BE2C (cell line): ENCODE results near the gene GABBR1.

Experiments
- DNase-seq: peaks from one replicate; pipeline ENCODE4 v3.0.0-alpha.2; 2020
- H3K27me3 ChIP-seq: fragments of 250-450 bp; sonication (Bioruptor Pico); 2 replicates; pipeline ENCODE4 v1.5.1; 2020; ENCODE audit warnings: mild to moderate bottlenecking
- H3K36me3 ChIP-seq: fragments of 250-450 bp; sonication (Bioruptor Pico); 2 replicates; pipeline ENCODE4 v1.5.1; 2020; ENCODE audit warnings: mild to moderate bottlenecking
- H3K4me1 ChIP-seq: fragments of 250-450 bp; sonication (Bioruptor Pico); 2 replicates; pipeline ENCODE4 v1.5.1; 2020
- H3K4me3 ChIP-seq: 2 replicates; pipeline ENCODE4 v1.5.1; 2011; ENCODE audit warnings: low read depth, low read length
- H3K9me3 ChIP-seq: fragments of 250-450 bp; sonication (Bioruptor Pico); 2 replicates; pipeline ENCODE4 v1.5.1; 2020
- TF ChIP-seq, protein P1 (sequence below): IDR thresholded peaks from 2 replicates; pipeline ENCODE4 v1.5.1; 2012; ENCODE audit warnings: mild to moderate bottlenecking, low read depth, low read length

GABBR1 gene

DNA sequence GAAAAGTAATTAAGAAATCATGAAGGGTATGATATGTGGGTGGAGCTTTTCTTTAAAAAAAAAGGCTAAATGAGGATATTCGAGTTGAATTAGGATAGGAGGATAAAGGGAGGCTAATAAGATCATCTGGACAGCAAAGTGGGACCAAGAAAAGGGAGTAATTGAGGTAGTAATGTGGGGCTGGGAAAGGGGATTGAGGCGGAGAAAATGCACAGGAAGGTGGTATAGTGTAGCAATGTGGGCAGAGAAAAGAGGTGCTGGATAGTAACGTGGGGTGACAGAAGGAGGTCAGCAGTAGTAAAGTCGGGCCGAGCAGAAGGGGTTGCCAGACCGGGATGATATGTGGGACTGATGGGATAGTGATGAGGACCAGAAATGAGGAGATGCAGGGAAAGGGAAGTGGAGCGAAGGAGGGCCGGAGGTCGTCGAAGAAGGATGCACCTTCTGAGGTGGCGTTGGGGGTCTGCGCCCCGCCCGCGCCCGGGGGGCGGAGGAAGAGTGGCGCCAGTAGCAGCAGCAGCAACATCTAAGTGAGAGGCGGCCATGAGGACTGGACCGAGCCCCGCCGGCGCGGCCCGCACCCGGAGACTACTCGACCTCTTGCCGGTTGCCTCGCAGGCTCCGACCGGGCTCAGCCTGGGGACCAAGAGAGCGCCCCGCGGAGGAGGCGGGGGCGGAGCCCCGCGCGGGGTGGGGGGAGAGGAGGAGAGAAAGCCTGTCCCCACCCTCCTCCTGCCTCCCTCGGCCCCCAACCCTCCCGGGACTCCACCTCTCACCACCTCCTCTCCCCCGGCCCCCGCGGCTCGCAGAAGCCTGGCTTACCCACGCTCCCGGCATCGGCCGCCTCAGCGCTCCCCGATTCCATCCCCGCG, 887 bp downstream of the GABBR1 start:
- Histone ChIP-seq H3K4me3 (peak overlapping the region; percentile 70), H3K36me3 (no peaks in the 10 kb centered on the region), H3K9me3 (no peaks in the 10 kb centered on the region), H3K4me1 (peaks cover 3% of the 10 kb centered on the region; the same call in 1 of the 2 replicates), H3K27me3 (no peaks in the 10 kb centered on the region; the same call in 1 of the 2 replicates)
- peak; percentile 71 for DNase-seq
- TF ChIP-seq, protein P1, sequence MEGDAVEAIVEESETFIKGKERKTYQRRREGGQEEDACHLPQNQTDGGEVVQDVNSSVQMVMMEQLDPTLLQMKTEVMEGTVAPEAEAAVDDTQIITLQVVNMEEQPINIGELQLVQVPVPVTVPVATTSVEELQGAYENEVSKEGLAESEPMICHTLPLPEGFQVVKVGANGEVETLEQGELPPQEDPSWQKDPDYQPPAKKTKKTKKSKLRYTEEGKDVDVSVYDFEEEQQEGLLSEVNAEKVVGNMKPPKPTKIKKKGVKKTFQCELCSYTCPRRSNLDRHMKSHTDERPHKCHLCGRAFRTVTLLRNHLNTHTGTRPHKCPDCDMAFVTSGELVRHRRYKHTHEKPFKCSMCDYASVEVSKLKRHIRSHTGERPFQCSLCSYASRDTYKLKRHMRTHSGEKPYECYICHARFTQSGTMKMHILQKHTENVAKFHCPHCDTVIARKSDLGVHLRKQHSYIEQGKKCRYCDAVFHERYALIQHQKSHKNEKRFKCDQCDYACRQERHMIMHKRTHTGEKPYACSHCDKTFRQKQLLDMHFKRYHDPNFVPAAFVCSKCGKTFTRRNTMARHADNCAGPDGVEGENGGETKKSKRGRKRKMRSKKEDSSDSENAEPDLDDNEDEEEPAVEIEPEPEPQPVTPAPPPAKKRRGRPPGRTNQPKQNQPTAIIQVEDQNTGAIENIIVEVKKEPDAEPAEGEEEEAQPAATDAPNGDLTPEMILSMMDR, result no peak

DNA sequence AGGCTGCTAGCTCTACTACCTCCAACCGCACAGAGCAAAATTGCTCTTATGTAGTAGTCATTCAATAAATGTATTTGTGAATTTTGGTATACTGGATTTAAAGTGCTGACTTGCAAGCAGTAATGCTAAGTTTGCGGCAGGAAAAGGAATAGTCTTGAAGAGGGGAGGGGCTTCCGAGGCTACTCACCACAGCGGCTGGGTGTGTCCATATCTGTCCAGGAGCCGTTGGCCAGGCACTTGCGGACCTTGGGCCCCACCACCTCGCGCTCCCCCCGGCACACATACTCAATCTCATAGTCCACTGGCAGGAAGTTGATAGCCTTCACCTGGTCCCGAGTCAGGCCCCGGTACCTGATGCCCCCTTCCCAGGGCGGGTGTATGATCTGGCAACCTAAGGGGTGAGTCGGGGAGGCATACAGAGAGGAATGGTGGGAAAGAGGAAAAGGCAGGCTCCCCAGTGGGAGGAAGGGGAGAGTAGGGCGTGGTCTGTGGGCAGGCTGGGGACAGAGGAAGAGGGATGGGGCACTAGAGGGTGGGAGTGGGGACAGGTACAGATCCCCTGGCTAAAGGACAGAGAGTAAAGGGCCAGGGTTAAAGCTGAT, 1.7 kb downstream of the GABBR1 start:
- Histone ChIP-seq H3K27me3 (peaks cover 2% of the 10 kb centered on the region; the same call in 1 of the 2 replicates), H3K4me3 (no peak overlapping the region), H3K4me1 (peaks cover 3% of the 10 kb centered on the region; the same call in 1 of the 2 replicates), H3K9me3 (no peaks in the 10 kb centered on the region), H3K36me3 (no peaks in the 10 kb centered on the region)
- DNase-seq, result no peak
- TF ChIP-seq, protein P1, result no peak

DNA sequence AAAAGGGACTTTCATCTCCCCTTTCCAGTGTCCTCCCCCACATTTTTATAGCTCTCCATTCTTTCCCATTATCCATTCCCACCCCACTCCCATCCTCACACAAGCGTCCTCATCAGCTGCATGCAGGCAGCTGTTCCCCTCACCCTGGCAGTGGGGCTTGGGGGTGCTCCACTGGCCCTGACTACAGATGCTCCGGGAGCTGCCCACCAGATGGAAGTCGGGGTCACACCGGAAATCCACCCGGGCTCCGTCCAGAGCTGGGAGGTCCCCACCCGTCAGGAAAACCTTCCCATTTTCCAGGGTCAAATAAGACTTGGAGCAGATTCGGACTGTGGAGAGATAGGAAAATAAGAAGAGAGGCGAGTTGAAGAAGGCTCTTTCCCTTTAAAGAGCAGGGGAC, 2.7 kb downstream of the GABBR1 start:
- no peak for DNase-seq
- TF ChIP-seq, protein P1, result no peak
- H3K27me3 ChIP-seq, result peaks cover 2% of the 10 kb centered on the region; the same call in 1 of the 2 replicates
- no peaks in the 10 kb centered on the region for H3K9me3 ChIP-seq
- H3K4me3 ChIP-seq, result no peak overlapping the region
- H3K36me3 ChIP-seq, result no peaks in the 10 kb centered on the region
- H3K4me1 ChIP-seq, result peaks cover 3% of the 10 kb centered on the region; the same call in 1 of the 2 replicates

DNA sequence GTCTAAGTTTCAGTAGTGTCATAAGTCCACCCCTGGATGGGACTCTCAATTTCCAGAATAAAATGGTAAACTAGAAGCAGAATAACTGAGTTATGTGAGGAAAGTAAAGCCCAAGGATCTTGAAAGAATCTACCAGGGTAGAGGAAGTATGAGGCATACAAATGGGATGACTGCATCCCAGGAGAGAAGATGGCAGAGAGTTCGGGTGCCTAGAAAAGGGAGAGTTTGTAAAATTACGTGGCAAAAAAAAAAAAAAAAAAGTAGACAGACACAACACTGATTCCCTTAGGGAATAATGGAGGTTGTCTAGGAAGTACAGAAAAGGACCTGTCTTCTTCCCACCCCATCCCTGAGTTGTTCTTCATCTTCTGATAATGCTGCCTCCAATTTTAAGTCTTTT, 3.4 kb downstream of the GABBR1 start:
- Histone ChIP-seq H3K27me3 (peaks cover 2% of the 10 kb centered on the region; the same call in 1 of the 2 replicates), H3K9me3 (no peaks in the 10 kb centered on the region), H3K4me3 (no peak overlapping the region), H3K4me1 (peaks cover 3% of the 10 kb centered on the region; the same call in 1 of the 2 replicates), H3K36me3 (no peaks in the 10 kb centered on the region)
- DNase-seq, result no peak
- TF ChIP-seq, protein P1, result no peak

DNA sequence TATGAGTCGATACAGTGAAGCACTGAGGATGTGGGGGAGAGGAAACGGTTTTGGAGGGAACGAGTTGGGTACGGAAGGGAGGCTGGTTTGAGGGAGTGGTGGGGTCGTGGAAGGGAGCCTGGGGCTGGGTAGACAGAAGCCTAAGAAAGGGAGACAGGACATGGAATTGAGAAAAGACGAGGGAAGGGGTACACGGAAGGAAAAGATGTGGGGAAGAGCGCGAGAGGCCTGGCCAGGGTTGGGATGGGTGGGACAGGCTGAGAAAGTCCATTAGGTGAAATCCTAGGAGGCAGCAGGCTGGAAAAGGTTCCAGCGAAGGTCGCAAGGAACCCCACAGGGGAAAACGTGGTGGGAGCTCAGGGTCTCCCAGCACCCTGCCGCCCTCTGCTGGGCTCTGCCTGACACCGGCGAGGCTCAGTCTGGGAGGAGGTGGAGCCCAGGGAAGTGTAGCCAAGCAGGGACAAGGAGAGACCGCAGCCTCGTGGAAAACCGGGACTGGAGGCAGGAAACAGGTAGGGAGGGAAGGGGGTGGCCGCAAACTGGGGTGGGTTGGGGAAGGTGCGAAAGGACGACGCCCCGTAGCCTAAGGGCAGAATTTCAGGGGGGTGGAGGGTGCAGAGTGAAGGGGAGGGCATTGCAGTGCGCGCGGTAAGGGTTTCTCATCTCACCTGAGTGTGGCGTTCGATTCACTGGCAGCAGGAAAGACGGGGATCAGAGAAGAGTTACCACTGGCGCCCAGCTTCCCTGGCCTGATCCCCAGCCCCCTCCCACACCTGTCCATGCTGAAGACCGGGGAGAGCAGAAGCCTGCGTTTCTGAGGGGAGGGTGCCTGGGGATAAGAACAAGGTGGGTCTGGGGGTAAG, 4.3 kb downstream of the GABBR1 start:
- peaks cover 3% of the 10 kb centered on the region; the same call in 1 of the 2 replicates for H3K4me1 ChIP-seq
- H3K36me3 ChIP-seq, result no peaks in the 10 kb centered on the region
- DNase-seq, result peak; percentile 94

More for the DNA sequence above, 4.3 kb downstream of the GABBR1 start:
- H3K27me3 ChIP-seq, result peaks cover 2% of the 10 kb centered on the region; the same call in 1 of the 2 replicates
- H3K4me3 ChIP-seq, result peak overlapping the region; percentile 73
- no peaks in the 10 kb centered on the region for H3K9me3 ChIP-seq
- TF ChIP-seq, protein P1, result peak; percentile 66
